CD4-positive, alpha-beta T cell (primary cell): ENCODE data around the gene PRKCA. TPM values are rescaled to one million over a fixed set of nuclear protein-coding genes. Genes with fewer than 3 reads are reported as not detected.

ENCODE experiments used
- ATAC-seq: fragments of 200-7000 bp; cut with Tn5 transposase; one replicate; pipeline ENCODE4 v1.10.0; 2022; ENCODE audit warnings: mild to moderate bottlenecking; ENCODE audit not compliant: poor library complexity
- CTCF ChIA-PET: fragments of 350-600 bp; sonication (Branson Sonifier 250); formaldehyde crosslinking; loops from one replicate; lab custom pipeline; 2021; ENCODE audit warnings: antibody characterized with exemption, inconsistent platforms; lab: Charles Lee
- POLR2A ChIA-PET: fragments of 350-600 bp; sonication (Branson Sonifier 250); formaldehyde crosslinking; loops from one replicate; lab custom pipeline; 2021; ENCODE audit warnings: antibody characterized with exemption, inconsistent platforms; lab: Charles Lee
- DNase-seq, 14 experiments: peaks; one replicate each; pipeline ENCODE4 v3.0.0-alpha.2; 2013 to 2020; ENCODE audit warnings: mixed read lengths in 2 of 14
- H3K27ac ChIP-seq, 2 donors: one replicate each; pipeline versions ENCODE4 v1.5.1 to v1.7.0; 2013; ENCODE audit warnings: low read length in 2 of 2, low read depth in 1 of 2, mild to moderate bottlenecking in 1 of 2
- H3K27me3 ChIP-seq, 2 experiments: 1 replicate in 1 of 2; 2 replicates in 1 of 2; pipeline versions ENCODE4 v1.6.1 to v1.7.0; 2013; ENCODE audit warnings: low read length in 2 of 2, control low read depth in 1 of 2, mild to moderate bottlenecking in 1 of 2, moderate library complexity in 1 of 2; ENCODE audit not compliant: insufficient read depth in 2 of 2, control insufficient read depth in 1 of 2
- H3K36me3 ChIP-seq: one replicate; pipeline ENCODE4 v1.6.1; 2013; ENCODE audit warnings: low read length, control low read depth; ENCODE audit not compliant: insufficient read depth
- H3K4me1 ChIP-seq: one replicate; pipeline ENCODE4 v1.6.1; 2013; ENCODE audit warnings: low read length, control low read depth; ENCODE audit not compliant: insufficient read depth
- H3K4me3 ChIP-seq: one replicate; pipeline ENCODE4 v1.5.1; 2013; ENCODE audit warnings: mild to moderate bottlenecking, low read length, moderate library complexity
- H3K9me3 ChIP-seq, 2 experiments: 1 replicate in 1 of 2; 2 replicates in 1 of 2; pipeline versions ENCODE4 v1.6.1 to v1.7.0; 2013; ENCODE audit warnings: low read length in 2 of 2, mild to moderate bottlenecking in 2 of 2, control low read depth in 1 of 2, moderate library complexity in 1 of 2; ENCODE audit not compliant: control insufficient read depth in 1 of 2, insufficient read depth in 1 of 2
- H3K27ac Mint-ChIP-seq: one replicate; pipeline ENCODE4 v1.8.0; 2020; ENCODE audit warnings: mixed read lengths
- H3K27me3 Mint-ChIP-seq: one replicate; pipeline ENCODE4 v1.8.0; 2021; ENCODE audit warnings: mixed read lengths
- H3K36me3 Mint-ChIP-seq: one replicate; pipeline ENCODE4 v1.8.0; 2021; ENCODE audit warnings: low read depth, mixed read lengths
- H3K4me1 Mint-ChIP-seq: one replicate; pipeline ENCODE4 v1.8.0; 2021; ENCODE audit warnings: low read depth, mixed read lengths
- H3K4me3 Mint-ChIP-seq: one replicate; pipeline ENCODE4 v1.8.0; 2020; ENCODE audit warnings: mild to moderate bottlenecking, mixed read lengths
- H3K9me3 Mint-ChIP-seq: one replicate; pipeline ENCODE4 v1.8.0; 2020; ENCODE audit warnings: mixed read lengths
- CTCF ChIP-seq: fragments of 200-600 bp; IDR thresholded peaks from one replicate; pipeline ENCODE4 v1.8.0; 2022; ENCODE audit warnings: antibody characterized with exemption, mild to moderate bottlenecking
- intact Hi-C, 2 experiments: fragments of 100-400 bp; cut with DNase I in 1 of 2; cut with micrococcal nuclease in 1 of 2; formaldehyde crosslinking; loops; one replicate each; pipeline versions ENCODE4 v1.15.1 to v1.9.0; 2023 to 2025; cut with DNase I, micrococcal nuclease
- total RNA-seq, 174 experiments: library from RNA in 2 of 174; stranded (reverse) in 2 of 174; gene quantifications; one replicate each; pipeline ENCODE4 v1.2.3 and lab custom pipeline; 2021 to 2026

Gene PRKCA
- total RNA-seq, 2 experiments from 2014 or later = 84.8 to 88.6 TPM

GRCh38 chr17:66406701-66407644, 104.6 kb downstream of the PRKCA start:
- peak overlapping the region; percentile 77 for H3K27ac Mint-ChIP-seq
- peak overlapping the region; percentile 76 for H3K4me3 Mint-ChIP-seq
- H3K36me3 Mint-ChIP-seq = no peaks in the 10 kb centered on the region
- H3K4me3 ChIP-seq = peak overlapping the region; percentile 15
- peak; percentile 32 for ATAC-seq
- CTCF ChIA-PET = interaction anchor here (1.1 kb wide), 1 partner anchor 86 kb away, joined by 3 read pairs; no protein-coding TSS in a partner anchor
- peaks cover 74% of the 10 kb centered on the region for H3K4me1 Mint-ChIP-seq
- DNase-seq = peak in 2 of 14 experiments; percentile 33 to 53
- no peaks in the 10 kb centered on the region for H3K27me3 Mint-ChIP-seq
- H3K36me3 ChIP-seq = no peaks in the 10 kb centered on the region
- POLR2A ChIA-PET = interaction anchor here (0.7 to 1.2 kb wide), 2 partner anchors 14 to 72 kb away, joined by 3 read pairs; no protein-coding TSS in a partner anchor
- H3K27me3 ChIP-seq = no peaks in the 10 kb centered on the region
- no peaks in the 10 kb centered on the region for H3K9me3 ChIP-seq
- TF ChIP-seq CTCF = no peak
- H3K4me1 ChIP-seq = peaks cover 41% of the 10 kb centered on the region
- intact Hi-C loops = loop anchor here in 1 of 2 experiments (1.0 kb wide), 1 partner anchor 8 kb away; no protein-coding TSS in a partner anchor
- no peaks in the 10 kb centered on the region for H3K9me3 Mint-ChIP-seq
- H3K27ac ChIP-seq = peak overlapping the region in 1 of 2 donors; percentile 24

- Histone ChIP-seq H3K36me3 (no peaks in the 10 kb centered on the region), H3K4me1 (peaks cover 49% of the 10 kb centered on the region), H3K9me3 (no peaks in the 10 kb centered on the region), H3K27me3 (no peaks in the 10 kb centered on the region), H3K4me3 (no peak overlapping the region), H3K27ac (no peak overlapping the region)
- ChIA-PET POLR2A (interaction anchor here (0.8 kb wide), 1 partner anchor 77 kb away, joined by 3 read pairs; no protein-coding TSS in a partner anchor), CTCF (interaction anchor here (1.1 kb wide), 1 partner anchor 86 kb away, joined by 3 read pairs; no protein-coding TSS in a partner anchor)
- ATAC-seq = no peak
- intact Hi-C loops = loop anchor here in 1 of 2 experiments (1.0 kb wide), 1 partner anchor 9 kb away; no protein-coding TSS in a partner anchor
- H3K4me3 Mint-ChIP-seq = peak overlapping the region; percentile 38
- H3K27ac Mint-ChIP-seq = peak overlapping the region; percentile 77
- TF ChIP-seq CTCF = no peak
- peaks cover 70% of the 10 kb centered on the region for H3K4me1 Mint-ChIP-seq
- no peaks in the 10 kb centered on the region for H3K36me3 Mint-ChIP-seq
- no peaks in the 10 kb centered on the region for H3K9me3 Mint-ChIP-seq
- DNase-seq = no peak
- H3K27me3 Mint-ChIP-seq = no peaks in the 10 kb centered on the region
Observed at GRCh38 chr17:66407864-66408263, 105.5 kb downstream of the PRKCA start.

- H3K9me3 ChIP-seq = no peaks in the 10 kb centered on the region
- H3K4me3 ChIP-seq = no peak overlapping the region
- CTCF ChIA-PET = no interaction called here
- no peak overlapping the region for H3K4me3 Mint-ChIP-seq
- DNase-seq (no peak), ATAC-seq (no peak)
- no peak overlapping the region for H3K27ac Mint-ChIP-seq
- POLR2A ChIA-PET = no interaction called here
- no peaks in the 10 kb centered on the region for H3K9me3 Mint-ChIP-seq
- no peaks in the 10 kb centered on the region for H3K27me3 ChIP-seq
- TF ChIP-seq CTCF = no peak
- no peaks in the 10 kb centered on the region for H3K27me3 Mint-ChIP-seq
- H3K36me3 Mint-ChIP-seq = no peaks in the 10 kb centered on the region
- intact Hi-C loops = no loop called here
- no peaks in the 10 kb centered on the region for H3K36me3 ChIP-seq
- no peak overlapping the region for H3K27ac ChIP-seq
- H3K4me1 Mint-ChIP-seq = peaks cover 64% of the 10 kb centered on the region
- H3K4me1 ChIP-seq = peaks cover 51% of the 10 kb centered on the region
Observed at GRCh38 chr17:66411520-66411919, 109.1 kb downstream of the PRKCA start.
